Hypothalamus (tissue), 51 donors: ENCODE data around the gene CDC14B.
"Not testable (repeated sequence)": the region's sequence is repeated elsewhere in the genome, so short reads cannot be mapped to it uniquely, and the experiment has no call there.

ENCODE experiments used
- DNase-seq, 51 donors: peaks; one replicate each; lab custom pipeline; 2025; lab: John Stamatoyannopoulos, UW

CDC14B gene

GRCh38 chr9:96505316-96505991 is 114.2 kb downstream of the CDC14B start:
- no peak for DNase-seq

- DNase-seq = no peak
Observed at GRCh38 chr9:96503918-96504317, 115.7 kb downstream of the CDC14B start.

DNA sequence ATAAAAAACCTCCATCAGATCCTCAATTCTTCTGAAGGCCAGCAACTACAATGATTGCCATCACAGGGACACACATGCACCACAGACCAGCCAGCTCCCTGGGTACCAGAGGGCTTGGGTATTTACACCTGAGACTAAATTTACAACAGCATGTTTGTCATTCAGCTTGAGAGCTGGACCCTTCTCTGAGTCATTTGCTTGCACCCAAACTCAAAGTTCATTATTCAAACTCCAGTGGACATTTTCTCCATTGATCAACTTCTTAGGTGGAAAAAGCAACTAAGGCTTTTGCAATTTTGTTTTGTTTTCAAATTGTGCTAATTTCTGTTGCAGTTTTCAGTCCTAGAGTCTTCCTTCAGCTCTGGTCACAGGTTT is 116.3 kb downstream of the CDC14B start:
- DNase-seq = not testable (repeated sequence)

DNA sequence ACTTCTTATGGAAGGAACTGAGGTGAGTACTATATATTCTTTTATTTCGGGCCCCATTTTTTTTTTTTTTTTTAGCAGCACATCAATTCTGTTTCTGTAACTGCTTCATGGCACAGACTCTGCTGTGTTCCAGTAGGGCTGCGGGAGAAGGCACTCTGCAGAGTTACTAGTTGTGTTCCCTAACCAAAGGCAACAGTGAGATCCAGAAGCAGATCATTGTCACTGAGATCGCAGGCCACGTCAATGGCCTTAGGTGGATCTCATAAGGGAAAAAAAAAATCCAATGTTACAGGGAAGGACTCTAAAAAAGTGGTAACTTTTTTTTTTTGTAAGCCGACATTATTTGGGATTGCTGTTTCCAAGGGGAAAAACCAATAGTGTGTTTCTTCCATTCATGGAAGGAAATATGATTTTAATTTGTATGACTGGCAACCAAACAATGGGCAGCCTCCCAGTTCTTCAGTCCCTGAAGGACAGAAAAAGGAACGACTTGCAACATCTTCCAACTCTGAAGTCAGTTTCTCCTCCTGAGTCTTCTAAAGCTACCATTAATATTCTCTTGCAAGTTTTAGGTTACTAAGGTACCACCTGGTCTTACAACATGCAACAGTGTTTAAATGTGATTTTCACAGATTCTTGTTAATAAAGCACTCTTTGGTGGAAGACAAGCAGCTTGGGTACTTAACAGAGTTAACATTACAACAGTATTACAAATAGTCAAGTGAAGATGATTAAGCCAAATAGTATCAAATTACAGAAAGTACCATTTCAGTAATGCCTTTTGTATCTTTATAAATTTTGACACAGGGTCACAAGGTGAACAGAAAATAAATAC is 116.9 kb downstream of the CDC14B start:
- peak in 3 of 51 donors; percentile 25 to 78 (median 47) for DNase-seq

DNA sequence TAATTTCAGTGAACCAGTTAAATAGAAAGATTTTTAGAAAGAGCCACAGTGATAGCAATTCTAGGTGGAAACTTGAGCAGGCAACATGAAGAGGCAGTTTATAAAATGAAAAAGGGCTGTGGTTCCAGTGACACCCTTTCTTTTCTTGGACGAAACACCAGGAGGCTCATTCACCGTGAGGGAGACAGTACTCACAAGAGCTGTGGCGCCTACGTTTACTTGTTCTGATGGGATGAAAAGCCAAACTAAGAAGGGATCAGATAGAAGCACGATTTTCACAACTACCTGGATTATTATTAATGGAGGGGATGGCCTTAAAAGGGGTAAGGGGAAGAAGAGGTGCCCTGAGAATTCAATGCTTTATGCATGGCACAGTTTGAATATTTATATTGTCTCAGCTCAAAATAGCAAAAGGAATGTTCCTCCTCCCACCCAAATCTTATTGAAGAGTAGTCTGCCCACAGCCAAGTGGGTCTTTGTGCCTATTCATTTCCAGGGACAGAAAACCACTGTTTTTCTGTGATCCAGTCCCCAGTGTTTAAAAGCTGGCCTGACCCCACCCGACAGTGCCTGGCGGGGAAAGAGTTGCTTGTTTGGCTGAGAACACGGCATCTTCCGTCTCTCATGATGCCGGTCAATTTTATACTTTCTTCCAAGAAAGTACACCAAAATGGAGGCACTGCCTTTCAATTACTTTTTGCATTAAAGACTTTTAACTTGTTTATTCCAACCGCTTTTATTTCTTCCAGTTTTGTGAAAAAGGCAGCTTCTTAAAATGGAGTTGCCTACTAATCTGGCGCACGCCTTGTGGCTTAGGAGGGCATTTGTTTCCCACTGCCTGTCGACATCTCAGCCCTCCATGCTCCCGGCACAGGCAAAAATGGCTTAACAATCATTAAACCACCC is 117.8 kb downstream of the CDC14B start:
- DNase-seq = peak in 27 of 51 donors; percentile 18 to 88 (median 50)

DNA sequence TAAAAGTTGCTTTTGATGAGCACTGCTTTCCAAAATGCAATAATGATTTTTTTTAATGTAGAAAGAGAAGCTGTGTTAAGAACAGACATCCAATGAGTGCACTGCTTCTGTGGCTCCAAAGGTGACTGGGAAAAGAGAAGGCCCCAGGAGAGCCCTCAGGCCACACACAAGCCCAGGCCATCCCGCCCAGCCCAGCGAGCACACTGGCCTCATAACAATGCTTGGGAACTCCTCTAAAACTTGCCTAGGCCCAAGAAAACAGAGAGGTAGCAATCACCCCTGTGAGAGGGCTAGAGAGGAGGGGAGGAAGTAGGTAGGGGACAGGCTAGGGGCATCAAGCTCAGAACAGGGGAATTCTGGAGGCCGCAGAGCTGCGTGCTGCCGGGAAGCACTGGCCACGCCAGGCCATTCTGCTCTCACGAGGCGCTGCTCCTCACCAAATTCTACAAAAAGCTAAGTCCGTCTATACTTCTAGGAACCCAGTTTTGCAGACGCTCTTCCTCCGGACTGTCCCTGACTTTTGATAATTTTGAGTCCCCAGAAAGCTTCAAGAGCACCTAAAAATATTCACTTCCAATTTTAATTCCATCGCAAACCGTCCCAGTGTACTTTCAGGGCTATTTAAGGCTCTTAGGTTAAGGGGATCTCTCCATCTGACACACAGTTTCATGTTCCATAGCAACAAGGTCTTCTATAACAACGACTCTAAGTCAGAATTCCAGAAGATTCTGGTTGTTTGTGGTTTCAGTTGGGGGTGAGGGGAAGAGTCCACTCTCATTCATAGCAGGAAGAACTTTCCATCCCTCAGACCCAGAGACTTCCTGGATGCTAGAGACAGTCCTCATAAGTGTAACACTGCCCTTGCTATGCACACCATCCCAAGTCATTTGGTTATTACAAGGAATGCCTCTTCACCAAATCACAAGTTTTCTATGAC is 118.7 kb downstream of the CDC14B start:
- DNase-seq = peak in 2 of 51 donors; percentile 41 to 78

DNA sequence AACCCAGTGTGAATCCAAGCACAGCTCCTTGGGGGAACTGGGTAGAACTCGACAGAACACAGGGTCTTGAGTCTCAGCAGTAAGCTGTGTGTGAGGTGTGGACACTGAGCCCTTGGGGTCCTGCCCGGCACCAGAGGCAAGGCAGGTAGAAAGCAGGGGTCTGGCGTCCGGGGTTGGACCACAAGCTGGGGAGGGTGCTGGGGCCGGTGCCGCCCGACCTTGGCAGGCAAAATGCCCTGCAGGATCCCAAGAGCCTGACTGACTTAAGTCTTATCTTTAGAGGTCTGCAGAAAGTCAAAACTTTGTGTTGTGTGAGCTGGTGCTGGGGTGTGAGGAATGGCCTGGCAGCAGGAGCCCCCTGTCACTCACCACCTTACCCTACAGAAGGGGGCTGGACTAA is 120.4 kb downstream of the CDC14B start:
- no peak for DNase-seq

DNA sequence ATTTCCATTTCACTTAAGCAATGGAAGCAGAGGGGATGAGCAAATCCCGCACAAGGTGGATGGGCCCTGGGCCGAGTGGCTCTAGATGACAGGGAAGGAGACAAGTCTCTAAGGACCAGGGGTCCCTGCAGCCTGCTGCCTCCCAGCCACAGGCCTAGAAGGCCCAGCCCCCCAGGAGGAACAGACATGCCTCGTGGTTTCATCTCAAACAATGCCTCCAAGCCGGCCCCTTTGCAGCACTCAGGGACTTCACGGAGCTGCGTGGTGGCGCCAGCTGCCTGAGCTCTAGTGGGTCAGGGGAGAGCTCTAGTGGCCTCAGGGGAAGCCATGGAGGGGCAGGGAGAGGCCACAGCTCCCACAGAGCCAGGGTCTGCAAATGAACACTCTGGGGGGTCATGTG is 120.8 kb downstream of the CDC14B start:
- DNase-seq = no peak

DNA sequence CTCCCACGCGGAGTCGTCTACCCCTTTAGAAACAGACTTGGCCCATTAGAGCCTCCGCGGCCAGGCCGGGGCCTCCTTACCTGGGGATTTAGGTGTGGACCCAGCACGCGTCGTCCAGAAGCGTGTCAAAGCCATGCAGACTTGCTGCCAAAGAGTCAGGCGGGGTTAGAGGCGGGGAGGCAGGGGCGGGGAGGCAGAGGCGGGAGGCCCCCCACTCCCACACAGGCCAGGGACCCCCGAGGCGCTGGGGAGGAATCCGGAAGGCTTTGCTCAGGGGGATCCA is 122.6 kb downstream of the CDC14B start:
- no peak for DNase-seq

DNA sequence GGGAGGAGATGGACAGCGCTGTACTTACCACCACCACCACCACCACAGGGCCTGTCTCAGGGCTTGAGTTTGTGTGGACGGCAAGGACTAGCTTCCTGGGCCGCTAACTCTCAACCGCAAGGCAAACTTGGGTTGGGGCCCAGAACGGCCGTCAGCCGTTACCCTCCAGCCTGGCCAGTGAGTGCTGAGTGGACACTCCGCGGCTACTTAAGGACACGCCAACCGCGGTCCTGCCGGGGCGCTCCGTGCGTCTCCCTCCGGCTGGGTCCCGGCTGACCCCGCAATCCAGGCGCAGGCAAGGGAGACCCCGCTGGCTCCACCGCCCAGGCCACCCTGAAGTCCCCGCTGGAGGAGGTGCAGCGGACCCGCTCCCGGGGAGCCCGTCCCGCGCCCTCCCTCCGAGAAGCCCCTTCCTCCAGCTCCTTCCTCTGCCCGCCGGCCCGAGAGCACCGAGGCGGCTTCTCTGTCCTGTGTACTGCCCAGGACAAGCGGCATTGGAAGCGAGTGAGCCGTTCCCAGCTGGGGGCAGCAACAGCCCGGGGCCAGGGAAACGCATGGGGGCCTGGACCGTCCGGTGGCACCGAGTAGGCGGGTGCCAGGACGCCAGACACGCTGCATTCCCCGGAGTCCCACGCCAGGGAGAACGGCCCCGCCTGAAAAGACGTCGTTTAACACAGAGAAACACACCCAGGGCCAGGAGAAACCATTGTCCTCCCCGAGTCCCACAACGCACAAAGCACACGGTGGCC is 123.1 kb downstream of the CDC14B start:
- no peak for DNase-seq

DNA sequence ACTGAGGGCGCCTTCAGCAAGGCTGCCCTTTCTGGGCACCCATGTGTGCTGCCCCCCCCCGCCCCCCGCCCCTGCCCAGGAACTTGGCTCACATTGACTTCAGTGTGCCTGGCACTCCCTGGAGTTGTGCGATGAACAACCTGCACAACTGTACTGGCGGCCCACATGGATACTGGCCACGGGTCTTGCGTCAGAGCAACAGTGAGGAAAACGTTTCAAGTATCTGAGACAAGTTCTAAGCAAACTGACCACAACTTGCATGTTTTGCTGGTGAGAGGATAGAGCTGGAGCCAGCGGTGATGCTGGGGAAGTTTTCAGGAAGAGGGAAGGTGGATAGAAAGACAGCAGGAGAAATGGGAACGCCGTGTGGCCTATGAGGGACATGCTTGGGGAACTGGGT is 124.3 kb downstream of the CDC14B start:
- DNase-seq = no peak

- DNase-seq = no peak
Observed at GRCh38 chr9:96494215-96494800, 125.3 kb downstream of the CDC14B start.

- peak in 1 of 51 donors; percentile 19 for DNase-seq
Observed at GRCh38 chr9:96493757-96494156, 125.9 kb downstream of the CDC14B start.

GRCh38 chr9:96492993-96493531 is 126.6 kb downstream of the CDC14B start:
- no peak for DNase-seq

DNA sequence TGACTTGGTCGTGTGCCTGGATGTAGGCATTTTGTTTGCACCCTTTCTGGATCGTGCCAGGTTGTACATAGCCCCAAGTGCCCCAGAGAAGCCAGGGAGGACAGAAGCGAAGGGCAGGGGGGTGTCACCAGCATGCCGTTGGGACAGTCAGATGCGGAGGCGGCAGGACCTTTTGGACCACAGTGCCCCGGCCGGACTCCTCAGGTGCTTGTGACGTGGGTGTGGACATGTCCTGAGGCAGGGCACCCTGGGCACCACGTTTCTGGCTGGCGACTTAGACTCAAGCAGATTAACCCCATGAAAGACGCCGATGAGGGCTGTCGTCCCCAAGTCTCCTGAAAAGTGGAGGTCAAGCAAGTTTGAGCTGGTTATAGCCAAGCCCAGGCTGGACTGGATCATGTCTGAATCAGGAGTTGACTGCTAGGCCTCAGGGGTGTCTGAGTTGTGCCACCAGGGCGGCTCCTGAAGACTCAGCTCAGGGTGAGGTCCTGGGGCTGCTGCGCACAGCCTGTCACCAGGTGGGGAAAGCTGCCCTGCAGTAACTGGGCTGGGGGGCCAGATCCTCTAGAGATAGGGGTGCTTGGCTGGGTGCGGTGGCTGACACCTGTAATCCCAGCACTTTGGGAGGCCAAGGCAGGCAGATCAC is 127.6 kb downstream of the CDC14B start:
- DNase-seq = no peak

DNA sequence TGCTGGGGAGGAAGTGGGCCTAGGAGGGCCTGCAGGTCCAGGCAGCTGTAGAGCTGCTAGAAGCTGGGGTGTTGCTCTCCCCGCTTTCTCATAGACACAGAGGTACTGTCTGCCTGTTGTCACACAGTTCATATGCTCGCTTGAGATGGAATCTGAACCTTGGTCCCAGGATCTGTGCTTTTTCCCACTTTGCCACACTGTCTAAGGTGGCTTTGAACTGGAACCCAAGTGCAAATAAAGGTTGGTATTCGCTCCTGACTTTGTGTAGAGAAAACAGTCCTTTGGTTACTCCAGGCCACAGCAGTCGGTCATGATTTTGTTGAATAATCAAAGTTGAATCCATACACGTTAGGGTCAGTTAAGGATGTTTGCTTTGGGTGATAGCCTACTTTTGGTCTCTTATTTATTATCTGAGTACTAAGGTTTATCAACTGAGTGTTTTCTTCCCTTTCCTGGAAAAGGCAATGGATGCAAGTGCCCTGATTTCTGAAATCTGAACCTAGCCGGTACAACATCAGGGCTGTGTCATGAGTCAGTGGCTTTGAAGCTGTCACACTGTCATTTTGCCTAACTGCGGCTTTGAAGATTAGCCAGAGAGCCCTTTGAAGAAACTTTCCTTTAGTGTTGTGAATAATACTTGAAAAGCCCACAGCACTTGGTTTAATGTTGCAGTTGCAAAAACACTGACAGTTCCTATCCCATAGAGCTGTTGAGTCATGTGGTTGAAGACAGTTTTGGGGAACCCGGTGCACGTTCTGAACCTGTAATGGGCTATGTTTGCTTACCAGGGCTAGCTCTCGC is 128.4 kb downstream of the CDC14B start:
- DNase-seq = no peak

DNA sequence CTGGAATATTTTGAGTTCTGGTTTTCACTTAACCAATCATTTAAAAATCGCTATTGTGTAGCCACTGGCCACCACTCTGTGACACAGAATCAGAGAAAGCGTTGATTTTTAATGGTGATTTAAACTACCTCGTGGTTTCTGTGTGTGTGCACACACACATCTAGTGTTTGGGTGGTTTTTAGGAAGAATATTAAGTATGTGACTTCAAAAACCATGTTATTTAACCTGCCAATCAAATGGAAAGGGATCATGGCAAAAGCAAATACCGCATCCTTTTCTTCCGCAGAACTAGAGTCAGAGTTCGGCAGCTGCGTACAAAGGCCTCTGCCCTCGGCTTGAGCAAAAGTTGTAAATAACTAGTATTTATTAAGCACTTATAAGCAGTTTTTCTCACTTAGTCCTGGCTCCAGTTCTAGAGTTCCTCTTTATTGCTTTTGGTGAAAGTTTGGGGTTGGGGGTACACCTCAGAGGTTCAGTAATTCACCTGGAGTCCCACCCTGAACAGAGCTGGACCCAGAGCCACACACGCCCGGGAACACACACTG is 129.0 kb downstream of the CDC14B start:
- DNase-seq = no peak
